Gastroesophageal sphincter (tissue), 4 donors: ENCODE data around the gene GALNT2. TPM values are rescaled to one million over a fixed set of nuclear protein-coding genes. Genes with fewer than 3 reads are reported as not detected.

Experiments used
- ATAC-seq: fragments of 150-250 bp; one replicate; pipeline ENCODE4 v1.9.1; 2016; ENCODE audit warnings: mild to moderate bottlenecking, moderate library complexity
- H3K27ac ChIP-seq, 4 donors: fragments of 200-600 bp; sonication (generic) in 3 of 4; 1 replicate in 3 of 4; 2 replicates in 1 of 4; pipeline ENCODE4 v1.5.1; 2016 to 2019
- H3K27me3 ChIP-seq: fragments of 200-600 bp; sonication (generic); one replicate; pipeline ENCODE4 v1.5.1; 2019
- H3K36me3 ChIP-seq, 2 donors: fragments of 200-600 bp; sonication (generic); one replicate each; pipeline ENCODE4 v1.5.1; 2019; ENCODE audit warnings: control low read depth in 1 of 2
- H3K4me1 ChIP-seq, 3 donors: fragments of 200-600 bp; sonication (generic); 1 replicate in 2 of 3; 2 replicates in 1 of 3; pipeline ENCODE4 v1.5.1; 2016 to 2019; ENCODE audit warnings: control low read depth in 2 of 3
- H3K4me3 ChIP-seq, 2 donors: fragments of 200-600 bp; sonication (generic); one replicate each; pipeline ENCODE4 v1.5.1; 2019; ENCODE audit warnings: mild to moderate bottlenecking in 1 of 2, moderate library complexity in 1 of 2
- H3K9me3 ChIP-seq, 3 donors: fragments of 200-600 bp; sonication (generic); one replicate each; pipeline ENCODE4 v1.5.1; 2017 to 2019; ENCODE audit warnings: control low read depth in 2 of 3
- CTCF ChIP-seq, 4 experiments: fragments of 200-600 bp in 2 of 4; fragments of 450-650 bp in 2 of 4; sonication (generic) in 1 of 4; IDR thresholded peaks; one replicate each; pipeline ENCODE4 v1.5.1; 2017 to 2019; ENCODE audit warnings: antibody characterized with exemption in 4 of 4, mild to moderate bottlenecking in 2 of 4, moderate library complexity in 2 of 4
- EP300 ChIP-seq: sonication (generic); formaldehyde crosslinking; IDR thresholded peaks from one replicate; pipeline ENCODE4 v1.6.1; 2017; ENCODE audit warnings: antibody characterized with exemption, mild to moderate bottlenecking
- POLR2A ChIP-seq, 2 donors: fragments of 450-650 bp; IDR thresholded peaks; one replicate each; pipeline ENCODE4 v1.6.1; 2017; ENCODE audit warnings: antibody characterized with exemption in 2 of 2, mild to moderate bottlenecking in 2 of 2, moderate library complexity in 1 of 2
- POLR2AphosphoS5 ChIP-seq: sonication (generic); formaldehyde crosslinking; IDR thresholded peaks from one replicate; pipeline ENCODE4 v1.6.1; 2017; ENCODE audit warnings: antibody characterized with exemption
- WGBS, 2 donors: methylation state at CpG; one replicate each; pipeline ENCODE4 v1.1.5; 2018; ENCODE audit warnings: low coverage in 1 of 2; 5-methylcytosine and 5-hydroxymethylcytosine counted together
- total RNA-seq, 4 donors: library from RNA; depleted of rRNA; stranded (reverse); fragments of >200 nt; gene quantifications; one replicate each; pipeline ENCODE4 v1.1.0, GENCODE V29; 2016

The GALNT2 gene
- total RNA-seq, 4 donors from 2014 or later, result 95.3 to 160 (median 134) TPM

GRCh38 chr1:230142608-230143210, 75.7 kb downstream of the GALNT2 start:
- no peak for TF ChIP-seq POLR2AphosphoS5
- no peak for TF ChIP-seq CTCF (IDR thresholded peaks at IDR 0.05)
- no peak for TF ChIP-seq EP300
- TF ChIP-seq POLR2A (IDR thresholded peaks at IDR 0.05), result no peak
- Histone ChIP-seq H3K27ac (peak overlapping the region in 1 of 4 donors; percentile 29), H3K36me3 (no peaks in the 10 kb centered on the region), H3K27me3 (no peaks in the 10 kb centered on the region), H3K4me1 (peaks cover 6 to 100% (median 37%) of the 10 kb centered on the region in 3 donors), H3K9me3 (no peaks in the 10 kb centered on the region), H3K4me3 (no peak overlapping the region)
- WGBS, 2 donors, result 66 to 80% methylated on average over 1 to 4 of the region's 5 CpGs
- no peak for ATAC-seq

- Histone ChIP-seq H3K4me1 (peaks cover 4 to 100% (median 37%) of the 10 kb centered on the region in 3 donors), H3K27me3 (no peaks in the 10 kb centered on the region), H3K9me3 (no peaks in the 10 kb centered on the region), H3K4me3 (no peak overlapping the region), H3K36me3 (no peaks in the 10 kb centered on the region), H3K27ac (no peak overlapping the region)
- TF ChIP-seq POLR2A (IDR thresholded peaks at IDR 0.05), result no peak
- no peak for TF ChIP-seq EP300
- TF ChIP-seq POLR2AphosphoS5, result no peak
- no peak for TF ChIP-seq CTCF (IDR thresholded peaks at IDR 0.05)
- no peak for ATAC-seq
- WGBS, 2 donors, result 72 to 91% methylated on average over 7 to 9 of the region's 9 CpGs
Measured at GRCh38 chr1:230143534-230143933, 76.5 kb downstream of the GALNT2 start.

- Histone ChIP-seq H3K27ac (no peak overlapping the region), H3K4me1 (peaks cover 4 to 99% (median 37%) of the 10 kb centered on the region in 3 donors), H3K4me3 (no peak overlapping the region), H3K27me3 (no peaks in the 10 kb centered on the region), H3K36me3 (no peaks in the 10 kb centered on the region), H3K9me3 (no peaks in the 10 kb centered on the region)
- TF ChIP-seq CTCF (IDR thresholded peaks at IDR 0.05), result no peak
- no peak for TF ChIP-seq EP300
- no peak for TF ChIP-seq POLR2A (IDR thresholded peaks at IDR 0.05)
- TF ChIP-seq POLR2AphosphoS5, result no peak
- ATAC-seq, result no peak
- WGBS, 2 donors, result 83 to 84% methylated on average over 8 to 14 of the region's 14 CpGs
Measured at GRCh38 chr1:230144010-230144614, 77.1 kb downstream of the GALNT2 start.

GRCh38 chr1:230144758-230145504, 77.9 kb downstream of the GALNT2 start:
- 80 to 93% methylated on average over 6 to 10 of the region's 11 CpGs for WGBS, 2 donors

More at GRCh38 chr1:230144758-230145504, 77.9 kb downstream of the GALNT2 start:
- Histone ChIP-seq H3K4me1 (peaks cover 4 to 99% (median 35%) of the 10 kb centered on the region in 3 donors), H3K4me3 (no peak overlapping the region), H3K27me3 (no peaks in the 10 kb centered on the region), H3K27ac (peak overlapping the region in 2 of 4 donors; percentile 5 to 14), H3K36me3 (no peaks in the 10 kb centered on the region), H3K9me3 (no peaks in the 10 kb centered on the region)
- ATAC-seq, result no peak
- no peak for TF ChIP-seq POLR2A (IDR thresholded peaks at IDR 0.05)
- no peak for TF ChIP-seq EP300
- no peak for TF ChIP-seq CTCF (IDR thresholded peaks at IDR 0.05)
- no peak for TF ChIP-seq POLR2AphosphoS5
